Jurkat, Clone E6-1 (cell line): Measurements from ENCODE around the gene SPTB.
"Not testable (repeated sequence)": the region's sequence is repeated elsewhere in the genome, so short reads cannot be mapped to it uniquely, and the experiment has no call there.

Source experiments
- DNase-seq: peaks from one replicate; pipeline ENCODE4 v3.0.0-alpha.2; 2011; ENCODE audit warnings: low read depth, low spot score
- H3K4me3 ChIP-seq: 2 replicates; pipeline ENCODE4 v1.5.1; 2011; ENCODE audit warnings: mild to moderate bottlenecking, low read length, control low read depth, moderate library complexity

SPTB gene

GRCh38 chr14:64826845-64827244 lies 52.9 kb downstream of the SPTB start:
- no peak for DNase-seq
- H3K4me3 ChIP-seq: no peak overlapping the region

DNA sequence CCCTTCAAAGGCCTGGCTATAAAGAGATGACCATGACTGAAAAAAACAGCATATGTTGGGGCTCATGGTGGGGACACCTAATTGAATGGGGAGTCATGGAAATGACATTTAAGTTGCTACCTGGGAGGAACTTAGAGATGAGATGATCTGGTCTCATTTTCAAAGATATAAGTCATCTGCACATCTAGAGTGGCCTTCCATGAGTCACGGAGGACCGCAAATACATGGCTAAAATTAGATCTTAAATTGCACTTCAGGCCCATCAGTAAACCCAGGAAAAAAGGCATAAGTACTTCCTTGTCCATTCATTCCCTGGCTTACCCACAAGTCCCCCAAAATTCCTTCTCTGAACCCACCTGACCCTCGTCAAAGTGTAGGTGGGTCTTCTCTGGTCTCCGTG lies 53.4 kb downstream of the SPTB start:
- H3K4me3 ChIP-seq: no peak overlapping the region
- DNase-seq: no peak

DNA sequence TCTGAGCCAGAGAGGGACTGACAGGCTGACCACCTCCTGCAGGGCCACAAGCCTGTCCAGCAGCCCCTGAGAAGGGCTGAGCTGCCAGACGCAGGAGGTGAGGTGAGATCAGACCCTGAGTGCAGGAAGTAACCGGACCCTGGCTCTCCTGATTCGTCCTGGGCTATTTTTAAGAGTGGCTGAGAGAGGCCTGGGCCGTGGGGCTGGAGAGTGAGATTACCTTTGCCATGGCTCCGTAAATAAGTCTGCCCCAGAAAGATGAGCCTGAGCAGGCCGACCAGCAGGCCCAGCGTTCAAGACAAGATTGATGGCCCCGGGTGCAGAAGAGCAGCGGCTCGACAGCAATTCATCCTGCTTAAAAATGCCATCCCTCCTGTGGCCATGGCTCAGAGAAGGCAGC lies 54.2 kb downstream of the SPTB start:
- H3K4me3 ChIP-seq: no peak overlapping the region
- DNase-seq: no peak

- DNase-seq: no peak
- H3K4me3 ChIP-seq: no peak overlapping the region
Measured at GRCh38 chr14:64825006-64825405, 54.7 kb downstream of the SPTB start.

GRCh38 chr14:64824471-64824870 lies 55.2 kb downstream of the SPTB start:
- H3K4me3 ChIP-seq: no peak overlapping the region
- no peak for DNase-seq

DNA sequence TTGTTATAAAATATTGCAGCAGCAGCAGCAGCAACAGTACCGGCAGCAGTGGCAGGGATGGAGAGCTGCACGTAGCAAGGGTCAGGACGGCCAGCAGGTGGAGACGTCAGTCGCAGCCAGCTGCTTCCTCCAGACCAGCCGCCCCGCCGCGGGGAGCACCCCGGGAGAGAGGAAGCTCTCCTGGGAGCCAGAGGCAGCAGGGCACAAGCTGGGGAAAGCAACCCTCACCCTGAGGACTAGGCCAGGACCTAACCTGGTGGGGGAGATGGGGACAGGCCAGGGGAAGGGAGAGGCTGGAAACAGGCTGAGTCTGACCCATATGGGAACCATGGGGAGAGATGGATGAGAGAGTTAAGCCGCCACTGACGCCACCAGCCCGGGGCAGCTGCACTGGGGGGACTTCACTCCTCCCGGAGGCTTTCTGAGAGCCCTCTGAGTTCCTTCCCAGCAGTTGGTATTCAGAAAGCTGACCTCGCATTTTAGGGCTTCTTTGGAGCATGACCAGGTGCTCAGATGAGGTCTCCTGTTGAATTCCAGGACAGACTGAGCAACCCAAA lies 56.3 kb downstream of the SPTB start:
- H3K4me3 ChIP-seq: no peak overlapping the region
- DNase-seq: peak; percentile 44

- no peak overlapping the region for H3K4me3 ChIP-seq
- DNase-seq: no peak
Measured at GRCh38 chr14:64821651-64822050, 58.1 kb downstream of the SPTB start.

DNA sequence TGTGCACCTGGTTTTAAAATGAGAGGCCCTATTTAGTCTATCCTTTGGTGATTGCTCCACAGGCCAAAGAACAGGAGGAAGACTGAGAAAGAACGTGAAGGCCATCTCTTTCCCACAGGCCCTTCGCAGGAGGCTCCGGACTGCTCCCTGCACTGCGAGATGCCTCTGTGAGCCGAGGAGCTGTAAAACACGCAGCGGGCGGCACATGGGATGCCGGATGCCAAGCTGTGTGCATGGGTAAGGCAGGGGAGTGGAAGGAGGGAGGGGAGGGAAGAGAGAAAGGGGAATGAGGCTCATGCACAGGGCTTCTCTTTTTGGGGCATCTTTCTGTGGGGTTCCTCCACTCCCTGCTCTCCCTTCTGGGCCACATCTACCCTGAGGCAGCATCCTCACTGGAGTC lies 61.6 kb downstream of the SPTB start:
- no peak for DNase-seq
- no peak overlapping the region for H3K4me3 ChIP-seq

DNA sequence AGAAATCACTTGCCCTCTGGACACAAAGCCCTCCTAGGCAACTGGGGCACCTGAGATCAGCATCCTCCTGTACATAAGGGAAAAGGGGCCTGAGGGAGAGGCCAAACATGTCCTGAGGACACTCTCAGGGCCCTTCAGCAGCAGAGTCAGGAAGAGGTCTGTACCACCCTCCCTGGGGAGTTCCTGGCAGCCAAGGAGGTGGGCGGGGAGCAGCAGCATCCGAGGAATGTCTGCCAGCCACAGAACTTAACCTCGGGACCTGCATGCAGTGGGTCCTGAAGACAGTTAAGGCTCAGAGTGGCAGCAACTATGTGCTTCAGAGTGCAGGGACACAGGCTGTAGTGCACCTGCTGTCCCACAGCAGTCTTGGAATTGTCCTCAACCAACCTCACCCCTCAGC lies 62.1 kb downstream of the SPTB start:
- DNase-seq: no peak
- H3K4me3 ChIP-seq: no peak overlapping the region

DNA sequence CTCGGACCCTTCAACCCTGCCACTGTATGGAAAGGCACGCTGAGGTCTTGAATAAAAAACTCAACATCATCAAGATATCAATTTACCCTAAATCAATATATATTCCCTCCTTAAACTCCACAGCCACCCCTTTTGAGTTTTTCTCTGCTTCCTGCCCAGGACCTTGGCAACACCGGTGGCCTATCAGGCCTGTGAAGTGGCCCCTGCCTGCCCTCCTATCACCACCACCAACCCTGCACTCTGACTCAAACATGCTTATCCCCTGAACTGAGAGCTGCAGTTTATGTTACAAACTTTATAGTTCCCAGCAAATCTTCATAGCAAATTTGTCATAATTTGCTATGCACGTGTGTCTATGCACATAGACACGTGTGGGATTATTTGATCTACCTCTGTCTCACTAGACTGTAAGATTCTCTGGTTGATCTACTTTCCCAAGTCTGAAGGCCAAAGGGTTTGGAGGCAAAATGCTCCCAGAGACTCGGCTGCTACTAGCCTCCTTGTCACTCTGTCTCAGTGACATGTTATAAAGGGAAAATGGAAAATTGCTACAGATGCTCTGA lies 63.4 kb downstream of the SPTB start:
- H3K4me3 ChIP-seq: no peak overlapping the region
- DNase-seq: no peak

- no peak overlapping the region for H3K4me3 ChIP-seq
- DNase-seq: no peak
Measured at GRCh38 chr14:64815257-64815656, 64.5 kb downstream of the SPTB start.

- no peak for DNase-seq
- H3K4me3 ChIP-seq: no peak overlapping the region
Measured at GRCh38 chr14:64812412-64812811, 67.3 kb downstream of the SPTB start.

DNA sequence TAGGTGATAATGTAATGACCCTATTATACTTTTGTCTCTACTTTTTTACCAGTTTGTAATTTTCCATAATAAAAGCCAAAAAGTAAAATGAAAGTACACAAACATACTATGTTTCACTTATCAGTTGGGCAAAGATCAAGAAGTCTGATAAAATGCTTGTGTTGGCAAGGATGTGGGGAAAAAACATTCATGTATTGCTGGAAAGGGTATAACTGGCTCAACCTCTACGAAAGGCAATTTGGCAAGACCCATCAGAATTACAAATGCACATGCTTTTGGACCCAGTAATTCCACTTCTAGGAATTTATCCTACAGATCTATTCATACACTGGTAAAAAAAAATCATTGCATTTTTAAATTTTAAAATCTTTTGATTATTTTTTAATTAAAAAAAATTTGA lies 68.0 kb downstream of the SPTB start:
- no peak overlapping the region for H3K4me3 ChIP-seq
- no peak for DNase-seq

GRCh38 chr14:64808449-64808848 lies 71.3 kb downstream of the SPTB start:
- no peak overlapping the region for H3K4me3 ChIP-seq
- no peak for DNase-seq

GRCh38 chr14:64807551-64807950 lies 72.2 kb downstream of the SPTB start:
- no peak for DNase-seq
- no peak overlapping the region for H3K4me3 ChIP-seq

DNA sequence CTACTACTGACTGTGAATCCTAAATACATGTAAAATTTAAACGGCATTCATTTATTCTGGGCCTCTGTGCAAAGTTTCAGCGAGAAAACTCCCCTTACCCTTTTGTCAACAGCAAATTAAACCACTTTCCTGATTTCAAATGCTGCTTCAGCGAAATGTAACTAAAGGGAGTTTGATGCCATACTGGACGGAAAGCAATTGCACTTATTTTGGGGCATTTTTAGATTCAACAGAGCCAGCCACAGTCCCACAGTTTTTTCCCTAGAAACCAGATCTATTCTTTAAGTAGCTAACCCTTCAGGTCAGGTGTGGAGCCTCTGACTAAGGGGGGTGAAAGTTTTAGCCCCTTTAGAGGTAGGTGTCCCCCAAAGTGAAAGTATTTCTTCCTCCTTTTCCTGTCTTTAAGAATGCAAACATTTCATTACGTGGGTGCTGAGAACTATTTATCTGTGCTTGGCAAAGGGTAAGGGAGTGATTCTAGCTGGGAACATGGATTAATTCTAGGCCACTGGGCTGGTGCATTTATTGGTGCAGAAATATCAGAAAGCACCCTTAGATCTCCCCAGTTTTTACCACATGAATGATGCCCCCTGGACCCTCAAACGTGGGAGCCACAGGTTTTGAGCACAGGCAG lies 72.7 kb downstream of the SPTB start:
- no peak overlapping the region for H3K4me3 ChIP-seq
- DNase-seq: no peak

DNA sequence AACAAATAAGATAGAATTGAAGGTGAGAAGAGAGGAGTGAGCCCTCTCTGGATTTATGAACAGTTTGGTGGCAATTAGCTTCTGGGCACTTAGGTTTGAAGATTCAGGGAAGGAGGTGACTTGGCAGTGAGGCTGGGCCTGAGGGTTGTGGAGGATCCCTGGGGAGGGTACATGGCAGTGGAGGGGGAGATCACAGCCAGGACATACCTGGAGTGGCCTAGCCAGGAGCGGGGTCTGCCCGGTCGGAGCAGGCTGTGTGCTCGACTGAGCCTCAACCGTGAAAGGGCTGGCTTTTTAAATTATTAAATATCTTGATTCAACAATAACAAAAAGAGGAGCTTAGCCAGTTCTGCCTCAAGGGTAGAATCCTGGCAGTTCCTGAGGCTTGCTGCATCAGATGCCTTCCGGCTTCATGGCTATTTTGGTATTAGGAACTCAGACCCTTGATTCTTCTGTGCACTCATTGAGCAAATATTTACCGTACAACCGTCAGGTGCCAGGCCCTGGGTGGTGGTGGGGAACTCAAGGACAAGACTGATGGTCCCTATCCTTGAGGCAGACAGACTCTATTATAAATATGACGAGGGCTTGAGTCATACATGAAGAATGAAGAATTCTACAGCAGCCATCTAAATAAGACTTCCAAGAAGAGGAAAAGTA lies 73.4 kb downstream of the SPTB start:
- no peak overlapping the region for H3K4me3 ChIP-seq
- DNase-seq: no peak

DNA sequence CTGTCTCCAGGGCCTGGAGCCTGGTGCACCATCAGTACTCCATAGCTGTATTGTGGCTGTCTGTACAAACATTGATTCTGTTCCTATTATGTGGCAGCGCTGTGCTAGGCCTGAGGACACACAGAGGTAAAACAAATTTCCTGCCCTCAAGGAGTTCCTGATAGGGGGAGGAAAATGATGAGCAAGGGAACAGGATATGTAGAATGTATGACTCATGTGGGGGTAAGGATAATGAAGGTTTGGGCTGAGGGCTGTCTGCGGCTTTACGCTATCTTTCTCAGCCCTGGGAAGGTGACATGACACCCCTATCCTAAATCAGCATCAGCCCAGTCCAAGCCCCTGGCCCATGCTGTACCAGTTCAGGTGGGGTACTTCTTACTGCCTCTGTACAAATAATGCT lies 74.1 kb downstream of the SPTB start:
- H3K4me3 ChIP-seq, DNase-seq: not testable (repeated sequence)

DNA sequence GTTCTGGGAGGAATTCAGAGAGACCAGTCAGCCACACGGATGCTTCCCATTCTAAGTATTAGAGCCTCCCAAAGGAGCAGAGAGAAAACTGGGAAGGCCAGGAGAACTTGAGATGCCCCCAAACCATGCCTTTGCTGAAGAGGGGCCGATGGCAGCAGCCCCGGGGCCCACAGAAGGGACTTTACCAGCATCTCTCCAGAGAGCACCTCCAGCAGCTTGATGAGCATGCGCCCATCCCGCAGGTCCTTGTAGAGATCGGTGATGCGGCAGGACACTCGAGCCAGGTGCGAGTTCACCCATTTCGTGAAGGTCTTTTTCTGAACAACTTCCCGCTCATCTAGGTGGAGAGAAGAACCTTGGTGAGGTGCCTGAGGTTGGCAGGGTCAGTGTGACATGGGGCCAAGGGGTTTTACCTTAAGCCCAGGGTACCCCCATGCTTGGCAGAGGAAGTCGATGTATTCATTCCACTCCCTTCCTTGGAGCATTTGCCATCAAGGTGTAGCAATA lies 74.9 kb downstream of the SPTB start:
- DNase-seq: no peak
- H3K4me3 ChIP-seq: no peak overlapping the region

DNA sequence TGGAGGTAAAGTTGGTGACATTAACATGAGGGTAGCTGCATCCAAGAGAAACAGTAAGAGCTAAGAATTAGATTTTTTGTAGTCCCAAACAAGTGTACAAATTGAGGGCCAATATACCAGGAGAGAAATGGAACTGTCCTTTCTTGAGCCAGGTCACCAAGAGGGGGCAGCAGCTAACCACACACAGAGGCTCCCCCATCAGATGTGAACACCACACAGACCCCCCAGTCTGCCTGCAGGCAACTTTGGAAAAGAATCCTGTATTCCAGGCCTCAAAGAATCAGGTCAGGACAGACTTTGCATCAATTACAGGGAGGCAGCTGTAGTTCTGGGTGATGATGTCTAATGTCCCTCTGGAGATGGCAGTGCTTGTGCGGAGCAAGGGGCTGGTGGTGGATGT lies 77.9 kb downstream of the SPTB start:
- no peak overlapping the region for H3K4me3 ChIP-seq
- DNase-seq: no peak
